Measurements from ENCODE around the gene THOP1.

The THOP1 gene

DNA sequence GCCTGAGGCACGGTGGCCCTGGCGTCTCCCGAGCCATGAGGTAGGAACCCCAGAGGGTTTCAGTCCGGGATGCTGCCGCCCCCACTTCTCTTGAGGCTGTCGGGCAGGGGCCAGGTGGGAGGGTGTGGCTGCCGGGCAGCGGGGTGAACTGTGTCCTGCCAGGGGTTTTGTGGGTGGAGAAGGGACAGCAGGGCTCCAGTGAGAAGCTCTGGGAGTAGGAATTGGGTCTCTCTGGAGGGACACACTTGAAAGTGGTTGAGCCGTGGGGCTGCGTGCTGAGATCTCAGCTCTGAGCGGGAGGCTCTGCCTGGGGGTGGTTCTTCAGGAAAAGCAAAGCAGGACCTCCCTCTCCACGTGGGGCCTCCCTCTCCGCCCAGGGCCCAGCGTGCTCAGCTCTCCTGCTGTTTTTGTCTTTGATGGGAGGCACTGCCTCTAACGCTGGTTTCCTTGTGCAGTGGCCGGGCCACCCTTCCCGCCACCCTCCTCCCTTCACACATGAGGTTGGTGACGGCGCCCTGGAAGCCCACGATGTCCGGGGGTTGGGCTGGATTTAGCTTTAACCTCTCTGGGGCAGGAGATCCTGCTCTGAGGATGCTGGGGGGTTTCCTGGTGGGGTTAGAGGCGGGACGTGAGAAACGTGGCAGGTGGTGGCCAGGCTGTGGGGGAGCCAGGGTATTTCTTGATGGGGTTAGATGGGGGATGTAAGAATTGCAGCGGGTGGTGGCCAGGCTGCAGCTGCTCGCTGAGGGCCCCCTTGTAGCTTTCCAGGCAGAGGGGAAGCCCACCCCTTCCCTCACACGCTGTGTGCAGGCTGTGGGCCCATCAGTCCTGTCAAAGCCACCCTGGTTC lies 19.1 kb downstream of the THOP1 start:
- no peak for DNase-seq (ENCODE audit: low read depth, low spot score)

DNA sequence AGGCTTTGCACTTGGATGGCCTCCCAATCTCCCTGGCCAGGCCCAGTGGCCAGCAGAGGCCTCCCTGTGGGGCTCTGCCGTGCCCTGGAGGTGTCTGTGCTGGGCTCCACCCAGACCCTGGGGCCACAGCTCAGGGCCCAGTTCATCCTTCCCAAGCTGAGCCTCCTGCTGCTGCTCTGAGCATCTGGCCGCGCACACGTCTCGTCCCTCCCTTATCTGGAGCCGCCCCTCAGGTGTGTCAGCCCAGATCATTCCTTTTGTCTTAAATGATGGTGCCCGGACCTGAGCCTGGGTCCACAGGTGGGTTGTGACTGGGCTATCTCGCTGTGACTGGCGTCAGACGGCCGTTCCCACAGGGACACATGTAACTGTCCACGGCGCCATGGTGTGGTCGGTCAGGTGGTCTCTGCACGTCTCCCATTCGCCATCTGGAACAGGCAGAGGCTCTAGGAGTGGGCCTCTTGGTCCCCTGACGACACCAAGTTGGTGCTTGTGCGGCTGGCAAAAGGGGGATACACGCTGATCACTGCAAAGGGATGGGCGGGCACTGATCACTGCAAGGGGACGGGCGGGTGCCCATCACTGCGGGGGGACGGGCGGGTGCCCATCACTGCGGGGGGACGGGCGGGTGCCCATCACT lies 20.1 kb downstream of the THOP1 start:
- DNase-seq (ENCODE audit: low read depth, low spot score): no peak

DNA sequence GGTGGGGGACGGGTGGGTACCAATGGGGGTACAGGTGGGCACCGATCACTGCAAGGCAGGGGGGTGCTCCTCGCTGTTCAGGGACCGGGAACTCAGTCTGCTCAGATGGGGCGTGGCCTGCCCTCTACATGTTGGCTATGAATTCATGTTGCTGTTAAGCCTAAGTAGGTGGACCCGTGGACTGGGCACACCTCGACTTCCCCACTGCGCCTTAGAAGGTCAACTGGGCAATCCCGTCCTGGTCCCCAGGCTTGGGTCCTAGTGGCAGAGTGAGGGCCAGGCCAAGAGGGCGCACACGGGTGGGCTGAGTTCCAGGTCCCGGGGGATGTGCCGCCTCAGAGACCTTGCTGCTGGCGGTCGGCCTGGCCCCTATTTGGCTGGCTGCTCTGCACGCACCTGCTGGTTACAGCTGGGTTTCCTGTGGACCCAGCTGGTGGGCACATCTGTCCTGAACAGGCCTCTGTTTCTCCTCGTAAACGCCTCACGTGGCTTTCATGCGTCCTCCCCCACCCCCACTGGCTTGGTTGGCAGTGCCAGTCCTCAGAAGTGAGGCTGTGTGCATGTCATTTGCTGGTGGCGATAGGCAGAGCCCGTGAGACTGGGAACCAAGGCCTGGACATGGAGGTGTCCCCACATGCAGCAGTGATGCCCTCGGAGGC lies 20.8 kb downstream of the THOP1 start:
- no peak for DNase-seq (ENCODE audit: low read depth, low spot score)

DNA sequence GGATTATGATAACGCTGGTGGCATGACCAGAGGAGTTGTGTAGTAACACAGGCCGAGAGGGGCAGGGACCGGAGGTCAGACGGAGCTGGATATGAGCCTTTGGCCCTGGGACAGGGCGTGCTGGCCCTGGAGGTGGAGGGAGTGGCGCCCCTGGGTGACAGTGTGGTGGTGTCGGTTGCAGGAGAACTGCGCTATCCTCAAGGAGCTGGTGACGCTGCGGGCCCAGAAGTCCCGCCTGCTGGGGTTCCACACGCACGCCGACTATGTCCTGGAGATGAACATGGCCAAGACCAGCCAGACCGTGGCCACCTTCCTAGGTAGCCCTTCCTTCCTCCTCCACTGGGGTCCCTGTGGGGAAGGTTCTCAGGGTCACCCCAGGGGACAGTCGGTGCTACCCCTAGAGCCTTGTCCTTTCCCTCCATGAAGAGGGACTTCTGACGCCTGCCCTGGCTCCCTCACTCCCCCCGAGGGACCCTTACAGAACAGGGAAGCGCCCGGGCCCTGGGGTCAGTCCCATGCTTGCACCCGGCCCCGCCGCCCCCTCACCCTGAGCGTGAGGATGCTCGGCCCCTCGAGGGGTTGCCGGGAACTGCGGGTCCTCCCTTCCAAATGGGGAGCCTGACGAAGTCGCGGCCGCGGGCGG lies 21.6 kb downstream of the THOP1 start:
- no peak for DNase-seq (ENCODE audit: low read depth, low spot score)

DNA sequence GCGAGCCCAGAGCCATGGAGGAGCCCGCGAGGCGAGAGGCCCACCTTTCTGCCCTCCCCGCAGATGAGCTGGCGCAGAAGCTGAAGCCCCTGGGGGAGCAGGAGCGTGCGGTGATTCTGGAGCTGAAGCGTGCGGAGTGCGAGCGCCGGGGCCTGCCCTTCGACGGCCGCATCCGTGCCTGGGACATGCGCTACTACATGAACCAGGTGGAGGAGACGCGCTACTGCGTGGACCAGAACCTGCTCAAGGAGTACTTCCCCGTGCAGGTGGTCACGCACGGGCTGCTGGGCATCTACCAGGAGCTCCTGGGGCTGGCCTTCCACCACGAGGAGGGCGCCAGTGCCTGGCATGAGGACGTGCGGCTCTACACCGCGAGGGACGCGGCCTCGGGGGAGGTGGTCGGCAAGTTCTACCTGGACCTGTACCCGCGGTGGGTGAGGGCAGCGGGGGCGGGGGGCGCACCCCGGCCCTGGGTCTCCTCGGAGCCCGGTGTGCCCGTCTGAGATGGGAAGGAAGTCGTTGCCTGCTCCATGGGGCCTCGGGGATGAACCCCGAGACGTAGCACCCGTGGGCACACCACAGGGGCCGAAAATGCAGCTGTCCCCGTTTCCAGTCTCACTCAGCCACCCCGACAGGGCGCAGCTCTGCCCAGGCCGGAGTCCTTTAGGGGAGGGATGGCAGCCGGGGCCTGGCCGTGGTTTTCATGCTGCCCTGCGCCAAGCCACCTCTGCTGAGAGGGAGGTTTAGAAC lies 22.3 kb downstream of the THOP1 start:
- no peak for DNase-seq (ENCODE audit: low read depth, low spot score)

DNA sequence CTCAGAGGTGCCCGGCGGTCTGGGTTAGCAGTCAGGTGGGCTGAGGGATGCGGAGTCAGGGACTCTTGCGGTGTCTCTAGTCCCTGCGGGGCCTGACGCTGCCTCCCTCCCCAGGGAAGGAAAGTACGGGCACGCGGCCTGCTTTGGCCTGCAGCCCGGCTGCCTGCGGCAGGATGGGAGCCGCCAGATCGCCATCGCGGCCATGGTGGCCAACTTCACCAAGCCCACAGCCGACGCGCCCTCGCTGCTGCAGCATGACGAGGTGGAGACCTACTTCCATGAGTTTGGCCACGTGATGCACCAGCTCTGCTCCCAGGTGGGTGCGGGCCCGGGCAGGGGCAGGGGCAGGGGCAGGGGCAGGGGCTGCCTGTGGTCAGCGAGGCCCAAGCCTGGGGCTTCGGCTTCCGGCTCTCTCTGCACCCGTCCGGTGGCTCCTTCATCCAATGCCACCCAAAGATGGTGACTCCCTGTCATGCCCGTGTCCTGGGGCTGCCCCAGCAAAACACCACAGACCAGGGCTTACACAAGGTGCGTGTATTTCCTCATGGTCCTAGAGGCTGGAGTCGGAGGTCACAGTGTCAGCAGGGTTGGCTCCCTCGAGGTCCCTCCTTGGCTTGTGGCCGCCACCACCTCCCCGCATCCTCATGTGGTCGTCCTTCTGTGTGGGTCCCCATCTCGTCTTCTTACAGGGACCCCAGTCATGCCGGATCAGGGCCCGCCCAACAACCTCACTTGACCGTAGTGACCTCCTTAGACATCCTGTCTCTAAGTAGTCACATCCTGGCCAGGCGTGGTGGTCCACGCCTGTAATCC lies 23.0 kb downstream of the THOP1 start:
- DNase-seq (ENCODE audit: low read depth, low spot score): no peak

DNA sequence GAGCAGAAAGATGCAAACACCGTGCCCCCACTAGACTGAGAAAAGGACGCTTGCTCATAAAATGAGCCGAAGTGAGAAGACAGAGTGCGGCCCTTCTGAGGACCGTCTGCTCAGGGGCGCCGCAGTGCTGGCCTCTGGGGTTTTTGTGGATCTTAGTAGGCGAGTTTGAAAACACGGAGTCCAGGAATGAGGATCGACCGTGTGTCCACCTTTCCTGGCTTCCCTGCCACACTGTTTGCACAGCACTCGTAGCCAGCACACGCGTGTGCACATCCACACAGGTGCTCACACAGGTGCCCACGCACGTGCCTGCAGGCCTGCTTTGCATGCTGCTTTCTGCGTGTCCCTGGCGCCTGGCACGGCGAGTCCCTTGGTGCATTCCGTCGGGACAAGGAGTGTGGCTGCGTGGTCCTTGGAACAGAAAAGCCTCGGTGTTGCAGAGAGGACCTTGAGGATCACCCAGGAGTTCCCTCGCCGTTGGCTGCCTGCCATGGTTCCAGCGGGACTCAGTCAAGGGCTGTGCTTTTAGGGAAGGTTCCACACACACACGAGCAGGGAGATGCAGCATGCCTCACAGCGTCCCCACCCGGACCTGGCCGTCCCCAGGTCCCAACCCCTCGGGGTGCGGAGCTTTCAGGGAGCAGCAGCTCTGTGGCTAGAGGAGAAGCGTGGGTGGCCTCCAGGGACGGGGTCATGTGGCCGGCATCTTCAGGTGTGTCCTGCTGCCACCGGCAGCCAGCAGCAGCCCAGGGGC lies 24.3 kb downstream of the THOP1 start:
- DNase-seq (ENCODE audit: low read depth, low spot score): no peak

DNA sequence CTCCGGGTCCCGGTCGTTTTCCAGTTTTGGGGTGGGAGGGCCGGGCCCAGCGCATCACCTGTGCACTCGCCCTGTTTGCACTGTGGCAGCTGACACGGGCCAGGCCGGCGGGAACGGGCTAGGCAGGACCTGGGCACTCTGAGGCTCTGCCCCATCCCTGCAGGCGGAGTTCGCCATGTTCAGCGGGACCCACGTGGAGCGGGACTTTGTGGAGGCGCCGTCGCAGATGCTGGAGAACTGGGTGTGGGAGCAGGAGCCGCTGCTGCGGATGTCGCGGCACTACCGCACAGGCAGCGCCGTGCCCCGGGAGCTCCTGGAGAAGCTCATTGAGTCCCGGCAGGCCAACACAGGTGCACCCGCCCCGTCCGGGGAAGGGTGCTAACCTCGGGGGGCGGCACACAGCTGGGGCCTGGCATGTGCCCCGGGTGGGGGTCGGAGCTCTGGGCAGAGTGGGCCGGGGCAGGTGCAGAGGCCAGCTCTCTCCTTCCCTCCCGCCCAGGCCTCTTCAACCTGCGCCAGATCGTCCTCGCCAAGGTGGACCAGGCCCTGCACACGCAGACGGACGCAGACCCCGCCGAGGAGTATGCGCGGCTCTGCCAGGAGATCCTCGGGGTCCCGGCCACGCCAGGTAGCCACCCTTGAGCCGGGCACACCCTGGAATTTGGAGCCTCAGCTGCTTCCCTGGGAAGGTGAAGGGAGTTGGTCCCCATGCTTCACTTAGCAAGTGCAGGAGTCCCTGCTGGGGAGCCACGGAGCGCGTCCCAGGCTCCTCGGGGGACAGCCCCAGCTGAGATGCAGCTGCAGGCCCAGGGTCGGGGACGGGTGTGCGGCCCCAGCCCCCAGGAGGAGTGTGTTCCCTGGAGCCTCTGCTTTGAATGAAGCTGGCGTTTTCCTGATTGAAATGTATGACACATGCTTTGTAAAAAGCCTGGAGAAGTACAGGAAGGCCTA lies 25.1 kb downstream of the THOP1 start:
- no peak for DNase-seq (ENCODE audit: low read depth, low spot score)

DNA sequence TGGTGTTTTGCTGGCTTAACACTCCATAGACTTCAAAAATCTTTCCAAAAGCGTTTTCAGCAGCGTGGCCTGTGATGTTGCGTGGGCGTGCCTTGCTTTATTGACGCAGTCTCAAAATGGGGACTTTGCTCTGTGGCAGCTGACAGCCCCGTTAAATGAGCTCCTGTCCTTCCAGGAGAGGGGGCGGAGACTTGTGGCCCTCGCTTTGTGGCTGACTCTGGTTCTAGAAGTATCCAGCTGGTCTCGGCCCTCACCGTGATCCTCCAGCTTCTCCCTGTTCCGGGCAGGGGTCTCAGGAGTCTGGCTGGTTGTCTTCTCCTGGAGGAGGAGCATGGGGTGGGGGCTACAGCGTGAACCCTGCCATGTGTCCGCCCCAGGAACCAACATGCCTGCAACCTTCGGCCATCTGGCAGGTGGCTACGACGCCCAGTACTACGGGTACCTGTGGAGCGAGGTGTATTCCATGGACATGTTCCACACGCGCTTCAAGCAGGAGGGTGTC lies 26.0 kb downstream of the THOP1 start:
- no peak for DNase-seq (ENCODE audit: low read depth, low spot score)

DNA sequence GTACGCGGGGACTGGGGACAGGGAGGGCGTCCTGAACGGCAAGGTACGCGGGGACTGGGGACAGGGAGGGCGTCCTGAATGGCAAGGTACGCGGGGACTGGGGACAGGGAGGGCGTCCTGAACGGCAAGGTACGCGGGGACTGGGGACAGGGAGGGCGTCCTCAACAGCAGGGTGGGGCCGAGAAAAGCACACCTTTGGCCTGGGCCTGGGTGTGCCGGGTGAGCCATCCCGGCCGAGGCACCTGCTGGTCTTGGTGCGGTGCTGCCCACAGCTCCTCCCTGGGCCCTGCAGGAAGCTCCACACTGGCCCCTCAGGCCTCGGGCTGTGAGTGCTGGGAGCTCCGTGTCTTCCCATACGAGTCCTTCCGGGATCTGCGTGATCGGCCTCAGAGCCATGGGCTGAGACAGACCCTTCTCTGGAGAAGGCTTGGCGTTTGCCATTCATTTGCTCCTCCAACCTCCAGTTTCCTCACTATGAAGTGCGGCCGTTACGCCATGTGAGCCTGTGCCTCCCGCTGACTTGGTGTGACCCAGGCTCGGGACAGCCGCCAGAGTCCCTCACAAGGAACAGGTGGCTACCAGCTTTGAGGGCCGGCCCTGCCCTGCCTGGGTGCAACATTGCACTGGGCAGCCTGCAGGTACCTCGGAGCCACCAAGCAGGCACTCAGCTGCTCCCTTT lies 26.6 kb downstream of the THOP1 start:
- no peak for DNase-seq (ENCODE audit: low read depth, low spot score)

DNA sequence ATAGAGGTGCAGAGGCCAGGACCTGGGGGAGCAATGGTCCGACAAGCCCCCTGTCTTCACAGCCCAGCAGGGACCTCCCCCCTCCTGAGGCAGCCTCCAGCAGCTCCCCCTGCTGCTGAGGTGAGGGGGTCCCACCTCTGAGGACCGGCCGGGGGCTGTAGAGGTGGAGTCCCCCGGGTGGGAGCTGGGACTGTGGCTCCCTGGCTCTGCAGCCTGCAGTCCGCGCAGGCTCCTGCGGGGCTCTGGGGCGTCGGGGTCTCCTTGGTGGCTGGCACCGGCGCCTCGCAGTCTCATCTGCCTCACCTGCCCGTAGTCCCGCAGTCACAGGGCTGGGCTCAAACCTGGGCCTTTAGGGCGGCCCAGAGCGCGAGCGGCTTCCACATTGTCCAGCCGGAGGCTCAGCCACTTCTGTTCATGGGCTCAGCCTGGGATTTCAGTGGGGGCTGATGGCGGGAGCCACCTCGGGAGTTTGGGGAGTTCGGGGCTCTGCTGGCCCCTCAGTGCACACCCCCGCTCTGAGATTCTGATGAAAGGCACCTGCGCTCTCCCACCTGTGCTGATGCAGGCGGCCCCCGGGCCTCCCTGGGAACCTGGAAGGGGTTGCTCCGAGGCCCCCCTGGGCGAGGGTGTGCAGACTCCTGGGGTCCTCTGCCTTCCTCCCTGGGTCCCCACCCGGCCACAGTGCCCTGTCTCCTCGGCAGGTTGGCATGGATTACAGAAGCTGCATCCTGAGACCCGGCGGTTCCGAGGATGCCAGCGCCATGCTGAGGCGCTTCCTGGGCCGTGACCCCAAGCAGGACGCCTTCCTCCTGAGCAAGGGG lies 27.3 kb downstream of the THOP1 start:
- no peak for DNase-seq (ENCODE audit: low read depth, low spot score)

DNA sequence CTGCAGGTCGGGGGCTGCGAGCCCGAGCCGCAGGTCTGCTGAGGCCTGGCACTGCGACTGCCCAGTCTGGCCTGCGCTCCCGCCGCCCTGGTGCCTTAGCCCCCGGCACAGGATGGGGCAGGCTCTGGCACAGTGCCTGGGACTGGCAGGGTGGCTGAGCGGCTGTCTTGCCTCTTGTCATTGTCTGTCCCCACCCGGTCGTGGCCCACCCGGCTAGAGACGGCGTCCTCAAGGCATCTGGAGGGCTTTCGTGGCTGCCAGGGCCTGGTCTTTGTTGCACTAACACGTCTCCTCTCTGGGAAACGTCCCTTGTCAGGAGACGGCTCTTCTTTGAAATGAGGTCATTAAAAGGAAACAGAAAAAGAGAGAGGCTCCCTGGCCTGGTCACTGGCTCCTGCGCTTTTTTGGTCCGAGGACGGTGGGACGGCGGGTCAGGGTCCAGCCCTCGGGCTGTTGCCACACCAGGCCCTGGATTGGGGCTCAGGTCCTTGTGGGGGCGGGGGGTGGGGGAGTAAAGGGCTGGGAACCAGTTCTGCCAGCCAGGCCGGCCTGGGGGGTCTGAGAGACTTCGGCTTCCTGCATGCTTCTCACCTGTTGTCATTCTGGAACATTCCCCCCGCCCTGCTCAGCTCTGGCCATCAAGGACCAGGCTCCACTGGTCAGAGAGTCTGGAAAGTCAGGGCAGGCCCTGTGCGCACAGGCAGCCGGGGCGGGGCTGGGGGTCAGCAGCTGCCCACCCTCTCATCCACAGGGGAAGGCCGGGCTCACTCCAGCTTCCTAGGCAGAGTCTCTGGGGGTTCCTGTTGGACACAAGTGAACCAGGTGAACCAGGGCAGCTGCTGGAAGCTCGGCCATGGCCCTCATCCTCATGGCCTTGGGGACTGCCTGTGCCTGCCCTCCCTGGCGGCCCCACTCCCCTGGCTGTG lies 28.2 kb downstream of the THOP1 start:
- no peak for DNase-seq (ENCODE audit: low read depth, low spot score)

DNA sequence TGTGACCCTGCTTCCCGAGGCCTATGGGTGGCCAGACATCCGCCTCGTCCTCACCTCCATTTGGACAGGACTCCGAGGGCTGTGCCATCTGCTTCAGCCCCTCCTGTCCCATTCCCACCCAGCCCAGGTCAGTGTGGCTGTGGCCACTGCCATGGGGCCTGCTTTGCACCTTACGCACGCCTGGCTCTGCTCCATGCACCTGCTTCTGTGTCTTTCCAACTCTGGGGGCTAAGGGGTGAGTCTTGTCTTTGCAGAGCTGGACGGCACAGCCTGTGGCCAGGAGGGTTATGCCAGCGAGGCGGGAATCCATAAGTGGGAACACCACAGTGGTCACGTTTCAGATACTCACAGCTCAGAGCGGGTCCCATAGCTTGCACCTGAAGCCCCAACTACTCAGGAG lies 29.1 kb downstream of the THOP1 start:
- DNase-seq (ENCODE audit: low read depth, low spot score): no peak

DNA sequence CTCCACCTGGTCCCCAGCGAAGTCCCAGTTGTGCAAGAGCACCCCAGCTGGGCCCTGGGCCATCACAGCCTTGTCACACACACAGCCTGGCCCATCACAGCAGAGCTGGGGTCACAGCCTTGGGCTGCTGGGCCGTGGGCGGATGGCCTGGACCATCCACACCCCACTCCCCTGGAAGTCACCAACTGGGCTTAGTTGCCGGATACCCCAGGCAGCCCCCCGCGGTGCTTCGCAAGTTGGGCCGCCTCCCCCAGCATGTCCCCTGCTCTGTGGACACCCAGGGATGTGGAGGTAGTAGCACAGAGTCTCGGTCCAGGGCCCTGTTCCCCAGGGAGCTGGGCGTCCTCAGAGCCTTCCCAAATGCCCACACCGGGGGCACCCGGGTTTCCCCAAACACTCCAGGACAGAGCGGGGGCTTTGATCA lies 29.9 kb downstream of the THOP1 start:
- no peak for DNase-seq (ENCODE audit: low read depth, low spot score)

DNA sequence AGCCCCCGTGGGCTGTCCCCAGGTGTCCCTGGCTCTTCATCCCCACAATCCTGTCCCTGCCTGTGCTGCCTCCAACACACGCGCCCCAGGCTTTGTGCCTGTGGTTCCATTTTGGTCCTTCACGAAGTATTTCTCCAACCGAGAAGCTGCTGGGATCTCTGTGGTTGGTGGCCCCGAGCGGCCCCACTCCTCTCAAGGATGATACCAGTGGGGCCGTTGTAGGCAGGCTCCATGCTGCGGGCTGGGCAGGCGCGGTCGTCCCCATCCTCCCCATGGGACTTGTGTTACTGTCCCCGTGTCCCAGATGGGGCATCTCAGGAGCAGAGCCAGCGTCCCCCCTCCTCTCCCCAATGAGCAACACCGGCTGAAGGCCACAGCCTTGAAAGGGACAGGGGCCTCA lies 30.6 kb downstream of the THOP1 start:
- DNase-seq (ENCODE audit: low read depth, low spot score): no peak

DNA sequence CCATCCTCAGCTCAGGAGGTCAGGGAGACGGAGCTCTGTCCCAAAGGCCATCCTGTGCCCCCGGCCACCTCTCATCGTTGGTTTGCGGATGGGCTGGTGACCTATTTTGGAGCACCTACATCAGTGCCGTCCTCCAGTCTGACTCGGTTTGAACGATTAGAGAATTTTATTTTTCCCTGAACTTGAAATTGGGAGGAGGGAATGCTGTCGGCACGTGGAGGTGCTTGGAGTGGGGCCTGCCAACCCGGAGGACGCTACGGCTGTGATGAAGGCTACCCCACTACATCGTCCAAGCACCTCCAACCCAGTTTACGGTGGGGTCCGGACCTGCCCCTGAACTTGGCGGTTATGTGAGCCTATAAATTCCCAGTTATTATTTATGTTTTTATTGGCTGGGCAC lies 31.3 kb downstream of the THOP1 start:
- DNase-seq (ENCODE audit: low read depth, low spot score): no peak
